Smooth muscle cell (in vitro differentiated cells): ENCODE data around the gene FAM222B. TPM values are rescaled to one million over a fixed set of nuclear protein-coding genes. Genes with fewer than 3 reads are reported as not detected.

ENCODE experiments used
- DNase-seq: peaks from one replicate; lab custom pipeline; 2025; ENCODE audit not compliant: unreplicated experiment; lab: John Stamatoyannopoulos, UW
- H2AFZ ChIP-seq: fragments of 200-600 bp; sonication (generic); 2 replicates; pipeline ENCODE4 v1.6.0; 2016; ENCODE audit warnings: antibody characterized with exemption, low read depth, mild to moderate bottlenecking
- H3F3A ChIP-seq: fragments of 200-600 bp; sonication (generic); 2 replicates; pipeline ENCODE4 v1.6.0; 2017; ENCODE audit warnings: antibody characterized with exemption, low read depth
- H3K27ac ChIP-seq: fragments of 200-600 bp; sonication (generic); 2 replicates; pipeline ENCODE4 v1.5.1; 2016; ENCODE audit warnings: low read depth, mild to moderate bottlenecking
- H3K27me3 ChIP-seq: fragments of 200-600 bp; sonication (generic); 2 replicates; pipeline ENCODE4 v1.6.1; 2016; ENCODE audit warnings: low read depth, mild to moderate bottlenecking
- H3K36me3 ChIP-seq: fragments of 200-600 bp; sonication (generic); 2 replicates; pipeline ENCODE4 v1.5.1; 2016; ENCODE audit warnings: low read depth
- H3K4me1 ChIP-seq: fragments of 200-600 bp; sonication (generic); 2 replicates; pipeline ENCODE4 v1.5.1; 2016; ENCODE audit warnings: low read depth
- H3K4me2 ChIP-seq: fragments of 200-600 bp; sonication (generic); 2 replicates; pipeline ENCODE4 v1.6.0; 2016; ENCODE audit warnings: mild to moderate bottlenecking
- H3K4me3 ChIP-seq: fragments of 200-600 bp; sonication (generic); 2 replicates; pipeline ENCODE4 v1.5.1; 2016; ENCODE audit warnings: mild to moderate bottlenecking
- H3K79me2 ChIP-seq: fragments of 200-600 bp; sonication (generic); 2 replicates; pipeline ENCODE4 v1.6.0; 2016; ENCODE audit warnings: low read depth, mild to moderate bottlenecking
- H3K9ac ChIP-seq: fragments of 200-600 bp; sonication (generic); 2 replicates; pipeline ENCODE4 v1.6.0; 2016; ENCODE audit warnings: low read depth
- H3K9me3 ChIP-seq: fragments of 200-600 bp; sonication (generic); replicated peaks from 2 replicates; pipeline ENCODE4 v1.5.1; 2016; ENCODE audit warnings: low read depth
- H4K20me1 ChIP-seq: fragments of 200-600 bp; sonication (generic); 2 replicates; pipeline ENCODE4 v1.6.0; 2016; ENCODE audit warnings: low read depth
- CTCF ChIP-seq: fragments of 200-600 bp; sonication (generic); IDR thresholded peaks from 2 replicates; pipeline ENCODE4 v1.5.1; 2017; ENCODE audit warnings: borderline replicate concordance, mild to moderate bottlenecking, antibody characterized with exemption; ENCODE audit not compliant: insufficient read depth, poor library complexity, severe bottlenecking
- WGBS: methylation state at CpG from one replicate; pipeline ENCODE4 v1.1.7; 2016; ENCODE audit warnings: low lambda C conversion rate; 5-methylcytosine and 5-hydroxymethylcytosine counted together
- polyA plus RNA-seq: library from polyadenylated mRNA; unstranded; fragments of >200 nt; fragmentation: Nextera tagmentation; extraction: Ambion mirVana; gene quantifications from 2 replicates; pipeline ENCODE4 v1.2.1, GENCODE V29; 2016
- total RNA-seq: library from RNA; depleted of rRNA; stranded (reverse); fragments of >200 nt; gene quantifications from 2 replicates; pipeline ENCODE4 v1.2.3, GENCODE V29; 2014

The FAM222B gene
- total and polyA plus RNA-seq, 2 experiments from 2014 or later, result 20.5 to 28.0 TPM

DNA sequence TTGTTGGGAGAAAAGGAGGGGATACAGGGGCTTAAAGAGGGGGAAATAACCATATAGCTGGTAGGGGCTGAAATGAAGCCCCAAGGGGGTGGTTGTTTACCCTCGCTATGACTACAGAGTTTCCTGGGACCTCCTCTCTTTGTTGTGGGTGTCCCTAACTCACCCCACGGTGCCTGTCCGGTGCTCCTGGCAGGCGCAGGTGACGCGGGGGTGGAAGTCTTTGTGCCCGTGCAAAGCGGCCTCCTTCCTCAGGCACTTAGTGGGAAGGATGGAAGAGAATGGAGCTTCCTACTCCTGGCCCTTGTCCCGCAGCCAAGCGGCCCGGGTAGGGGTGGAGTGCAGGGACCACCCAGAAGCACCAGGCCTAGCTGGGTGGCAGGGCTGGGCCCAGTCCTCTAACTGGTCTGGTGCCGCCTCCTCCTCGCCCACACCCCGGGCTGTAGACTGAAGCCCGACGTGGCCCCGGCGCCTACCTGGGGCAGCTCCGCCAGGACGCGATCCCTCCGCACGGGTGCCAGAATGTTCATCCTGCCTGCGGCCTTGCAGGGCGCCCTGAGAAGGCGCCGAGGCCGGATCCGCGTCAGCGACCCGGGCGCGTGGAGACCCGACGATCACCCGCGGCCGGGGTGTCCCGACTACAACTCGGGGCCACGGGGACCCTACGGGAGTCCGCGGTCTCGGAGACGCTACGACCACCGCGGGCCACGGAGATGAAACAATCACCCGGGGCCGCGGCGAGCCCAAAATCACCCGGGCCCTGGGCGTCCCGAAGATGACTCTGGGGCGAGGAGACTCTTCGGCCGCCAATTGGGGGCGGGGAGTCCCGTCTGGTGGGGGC lies 125.6 kb downstream of the FAM222B start:
- Histone ChIP-seq H3K4me1 (peaks cover 36% of the 10 kb centered on the region), H3K36me3 (no peaks in the 10 kb centered on the region), H3F3A (peaks cover 43% of the 10 kb centered on the region), H2AFZ (no peak overlapping the region), H3K4me2 (peak overlapping the region; percentile 98), H3K9me3 (no peaks in the 10 kb centered on the region), H3K9ac (peak overlapping the region; percentile 99), H3K27me3 (no peaks in the 10 kb centered on the region), H3K27ac (peak overlapping the region; percentile 98), H3K4me3 (peak overlapping the region; percentile 79), H3K79me2 (peaks cover 41% of the 10 kb centered on the region), H4K20me1 (peaks cover 46% of the 10 kb centered on the region)
- 1% methylated on average over 54 of the region's 63 CpGs for WGBS
- DNase-seq, result peak; percentile 31
- TF ChIP-seq CTCF, result no peak

- Histone ChIP-seq H2AFZ (no peak overlapping the region), H3K27me3 (no peaks in the 10 kb centered on the region), H3K9ac (no peak overlapping the region), H3K4me2 (peak overlapping the region; percentile 98), H3F3A (peaks cover 40% of the 10 kb centered on the region), H3K36me3 (no peaks in the 10 kb centered on the region), H3K4me1 (peaks cover 24% of the 10 kb centered on the region), H3K4me3 (no peak overlapping the region), H4K20me1 (peaks cover 29% of the 10 kb centered on the region), H3K79me2 (peaks cover 24% of the 10 kb centered on the region), H3K27ac (no peak overlapping the region), H3K9me3 (no peaks in the 10 kb centered on the region)
- TF ChIP-seq CTCF, result no peak
- WGBS, result 100% methylated on average over 2 of the region's 2 CpGs
- DNase-seq, result no peak
Observed at GRCh38 chr17:28715217-28715616, 127.4 kb downstream of the FAM222B start.

DNA sequence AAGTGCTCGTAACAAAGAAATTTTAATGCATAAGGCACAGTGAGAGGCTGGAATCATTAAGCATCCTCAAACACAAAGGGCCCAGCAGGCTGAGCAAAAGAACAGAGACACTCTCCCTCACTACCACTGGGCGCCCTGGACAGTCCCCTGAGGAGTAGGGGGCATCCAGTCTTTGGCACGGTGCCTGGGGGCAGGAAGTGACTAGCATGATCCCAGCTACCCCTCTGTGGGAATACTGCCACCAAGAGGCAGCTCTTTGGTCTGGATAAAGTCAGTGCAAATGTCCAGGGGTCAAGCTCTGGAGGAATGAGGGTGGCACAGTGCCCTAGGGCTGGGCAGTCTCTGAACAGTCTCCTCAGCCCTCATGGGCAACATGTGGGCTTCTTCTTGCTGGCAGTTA lies 128.3 kb downstream of the FAM222B start:
- Histone ChIP-seq H4K20me1 (peaks cover 26% of the 10 kb centered on the region), H3F3A (peaks cover 39% of the 10 kb centered on the region), H3K4me3 (no peak overlapping the region), H3K9ac (no peak overlapping the region), H3K79me2 (peaks cover 20% of the 10 kb centered on the region), H3K9me3 (no peaks in the 10 kb centered on the region), H3K36me3 (no peaks in the 10 kb centered on the region), H3K4me1 (peaks cover 26% of the 10 kb centered on the region), H3K27ac (no peak overlapping the region), H3K4me2 (no peak overlapping the region), H3K27me3 (no peaks in the 10 kb centered on the region), H2AFZ (no peak overlapping the region)
- TF ChIP-seq CTCF, result no peak
- 93% methylated on average over 3 of the region's 3 CpGs for WGBS
- no peak for DNase-seq
